ENCODE measurements around the gene ABLIM2. TPM values are rescaled to one million over a fixed set of nuclear protein-coding genes. Genes with fewer than 3 reads are reported as not detected.

ABLIM2 gene
- total and polyA plus RNA-seq, 2 donors (not counting 1 experiment from before 2014, with no cell fraction given), result 3.3 to 79.0 TPM

DNA sequence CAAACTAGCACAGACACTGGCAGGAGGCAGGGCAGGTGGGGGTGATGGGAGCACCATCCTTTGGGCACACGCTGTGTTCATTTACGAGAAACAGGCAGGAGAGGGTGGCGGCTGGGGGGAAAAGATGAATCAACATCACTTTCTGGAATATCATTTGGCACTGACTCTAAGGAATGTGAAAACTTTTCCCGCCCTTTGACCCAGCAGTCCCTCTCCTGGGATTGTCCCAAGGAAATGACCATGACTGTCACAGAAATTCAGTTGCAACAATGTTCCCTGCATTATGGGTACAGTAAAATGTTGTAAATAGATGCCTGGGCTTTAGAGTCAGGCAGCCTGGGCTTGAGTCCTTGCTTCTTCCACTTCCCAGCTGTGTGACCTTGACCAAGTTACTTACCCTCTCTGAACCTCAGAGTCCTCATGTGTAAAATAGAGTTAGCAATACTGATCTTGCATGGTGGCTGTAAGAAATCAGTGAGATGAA is 58.6 kb downstream of the ABLIM2 start:
- POLR2A ChIA-PET, result no interaction called here
- H3K4me2 ChIP-seq (replicated peaks; ENCODE audit: low read depth, low read length, poor library complexity, severe bottlenecking), result no peak overlapping the region
- no peaks in the 10 kb centered on the region for H3K36me3 ChIP-seq (replicated peaks in 1 of 2; ENCODE audit: control extremely low read depth in 1 of 2, control insufficient read depth in 1 of 2, extremely low read depth in 1 of 2, insufficient read depth in 2 of 2, low read length in 1 of 2)
- DNase-seq (no peak), ATAC-seq (ENCODE audit: low read depth) (no peak)
- H3K27ac Mint-ChIP-seq, result no peak overlapping the region
- intact Hi-C loops (cut with micrococcal nuclease), result no loop called here
- H3K4me1 ChIP-seq (ENCODE audit: control insufficient read depth in 2 of 2, insufficient read depth in 2 of 2, low read length in 2 of 2), result no peaks in the 10 kb centered on the region
- WGBS (ENCODE audit: insufficient coverage), result 88% methylated on average over 4 of the region's 4 CpGs
- no peak overlapping the region for H3K27ac ChIP-seq (ENCODE audit: low read length in 2 of 2)
- H3K27me3 ChIP-seq (replicated peaks in 1 of 4; ENCODE audit: control extremely low read depth in 1 of 4, control insufficient read depth in 3 of 4, insufficient read depth in 4 of 4, low read length in 3 of 4), result no peaks in the 10 kb centered on the region
- peaks cover 0 to 24% (median 0%) of the 10 kb centered on the region in 3 donors for H3K9me3 ChIP-seq (ENCODE audit: control extremely low read depth in 1 of 3, control insufficient read depth in 2 of 3, insufficient read depth in 1 of 3, low read length in 2 of 3)
- TF ChIP-seq, protein P1, sequence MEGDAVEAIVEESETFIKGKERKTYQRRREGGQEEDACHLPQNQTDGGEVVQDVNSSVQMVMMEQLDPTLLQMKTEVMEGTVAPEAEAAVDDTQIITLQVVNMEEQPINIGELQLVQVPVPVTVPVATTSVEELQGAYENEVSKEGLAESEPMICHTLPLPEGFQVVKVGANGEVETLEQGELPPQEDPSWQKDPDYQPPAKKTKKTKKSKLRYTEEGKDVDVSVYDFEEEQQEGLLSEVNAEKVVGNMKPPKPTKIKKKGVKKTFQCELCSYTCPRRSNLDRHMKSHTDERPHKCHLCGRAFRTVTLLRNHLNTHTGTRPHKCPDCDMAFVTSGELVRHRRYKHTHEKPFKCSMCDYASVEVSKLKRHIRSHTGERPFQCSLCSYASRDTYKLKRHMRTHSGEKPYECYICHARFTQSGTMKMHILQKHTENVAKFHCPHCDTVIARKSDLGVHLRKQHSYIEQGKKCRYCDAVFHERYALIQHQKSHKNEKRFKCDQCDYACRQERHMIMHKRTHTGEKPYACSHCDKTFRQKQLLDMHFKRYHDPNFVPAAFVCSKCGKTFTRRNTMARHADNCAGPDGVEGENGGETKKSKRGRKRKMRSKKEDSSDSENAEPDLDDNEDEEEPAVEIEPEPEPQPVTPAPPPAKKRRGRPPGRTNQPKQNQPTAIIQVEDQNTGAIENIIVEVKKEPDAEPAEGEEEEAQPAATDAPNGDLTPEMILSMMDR (IDR thresholded peaks at IDR 0.05), result no peak
- H2AFZ ChIP-seq (ENCODE audit: insufficient read depth, low read depth, low read length, poor library complexity, severe bottlenecking), result no peak overlapping the region
- no peaks in the 10 kb centered on the region for H4K20me1 ChIP-seq (ENCODE audit: control insufficient read depth, insufficient read depth, low read length, poor library complexity, severe bottlenecking)
- H3K9me3 Mint-ChIP-seq (ENCODE audit: insufficient read depth), result no peaks in the 10 kb centered on the region
- H3K79me2 ChIP-seq (ENCODE audit: control insufficient read depth, insufficient read depth, low read length), result no peaks in the 10 kb centered on the region
- no peaks in the 10 kb centered on the region for H3K27me3 Mint-ChIP-seq
- H3K4me3 Mint-ChIP-seq, result no peak overlapping the region
- no peak overlapping the region for H3K4me3 ChIP-seq (ENCODE audit: control extremely low read depth in 1 of 5, extremely low read depth in 1 of 5, insufficient read depth in 1 of 5, low read depth in 2 of 5, low read length in 4 of 5)
- no peak overlapping the region for H3K9ac ChIP-seq (ENCODE audit: low read length)
- CTCF ChIA-PET, result no interaction called here
- H3K4me1 Mint-ChIP-seq, result no peaks in the 10 kb centered on the region

DNA sequence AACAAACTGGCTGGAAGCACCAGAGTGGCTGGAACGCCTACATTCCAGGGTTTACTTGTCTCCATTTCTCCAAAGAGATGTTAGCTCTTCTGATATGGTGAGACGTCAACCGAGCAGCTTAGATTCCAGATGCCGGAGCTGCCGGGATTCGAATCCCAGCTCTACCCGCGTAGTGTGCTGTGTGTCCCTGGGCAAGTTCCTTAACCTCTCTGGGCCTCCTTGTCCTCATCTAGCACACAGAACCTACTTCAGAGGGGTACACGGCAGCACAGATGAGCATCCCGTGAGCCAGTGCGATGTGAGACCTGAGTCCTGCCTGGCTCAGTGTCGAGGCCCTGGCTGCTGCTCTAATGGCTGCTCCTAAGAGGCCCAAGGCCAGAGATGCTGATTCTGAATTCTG is 60.1 kb downstream of the ABLIM2 start:
- Histone ChIP-seq H3K27ac (ENCODE audit: low read length in 2 of 2) (no peak overlapping the region), H3K9me3 (ENCODE audit: control extremely low read depth in 1 of 3, control insufficient read depth in 2 of 3, insufficient read depth in 1 of 3, low read length in 2 of 3) (peaks cover 0 to 30% (median 7%) of the 10 kb centered on the region in 3 donors), H3K27me3 (replicated peaks in 1 of 4; ENCODE audit: control extremely low read depth in 1 of 4, control insufficient read depth in 3 of 4, insufficient read depth in 4 of 4, low read length in 3 of 4) (no peaks in the 10 kb centered on the region), H3K79me2 (ENCODE audit: control insufficient read depth, insufficient read depth, low read length) (no peaks in the 10 kb centered on the region), H3K9ac (ENCODE audit: low read length) (no peak overlapping the region), H3K36me3 (replicated peaks in 1 of 2; ENCODE audit: control extremely low read depth in 1 of 2, control insufficient read depth in 1 of 2, extremely low read depth in 1 of 2, insufficient read depth in 2 of 2, low read length in 1 of 2) (no peaks in the 10 kb centered on the region), H3K4me1 (ENCODE audit: control insufficient read depth in 2 of 2, insufficient read depth in 2 of 2, low read length in 2 of 2) (no peaks in the 10 kb centered on the region), H3K4me2 (replicated peaks; ENCODE audit: low read depth, low read length, poor library complexity, severe bottlenecking) (no peak overlapping the region), H3K4me3 (ENCODE audit: control extremely low read depth in 1 of 5, extremely low read depth in 1 of 5, insufficient read depth in 1 of 5, low read depth in 2 of 5, low read length in 4 of 5) (no peak overlapping the region), H2AFZ (ENCODE audit: insufficient read depth, low read depth, low read length, poor library complexity, severe bottlenecking) (no peak overlapping the region), H4K20me1 (ENCODE audit: control insufficient read depth, insufficient read depth, low read length, poor library complexity, severe bottlenecking) (no peaks in the 10 kb centered on the region)
- POLR2A ChIA-PET, result no interaction called here
- no peak overlapping the region for H3K27ac Mint-ChIP-seq
- ATAC-seq (ENCODE audit: low read depth), result no peak
- H3K9me3 Mint-ChIP-seq (ENCODE audit: insufficient read depth), result peaks cover 3% of the 10 kb centered on the region
- intact Hi-C loops (cut with micrococcal nuclease), result no loop called here
- no peaks in the 10 kb centered on the region for H3K4me1 Mint-ChIP-seq
- WGBS (ENCODE audit: insufficient coverage), result 87% methylated on average over 12 of the region's 12 CpGs
- no peak for TF ChIP-seq EZH2 (IDR thresholded peaks at IDR 0.05; ENCODE audit: borderline replicate concordance, insufficient read depth, low read depth, low read length, poor library complexity, severe bottlenecking)
- TF ChIP-seq, protein P1 (IDR thresholded peaks at IDR 0.05), result no peak
- CTCF ChIA-PET, result interaction anchor here (0.6 kb wide), 1 partner anchor 294 kb away, joined by 5 read pairs; no protein-coding TSS in a partner anchor
- DNase-seq, result no peak
- H3K4me3 Mint-ChIP-seq, result no peak overlapping the region
- no peaks in the 10 kb centered on the region for H3K27me3 Mint-ChIP-seq
